K562 (cell line): ENCODE results near the gene KLHL18.

Experiments used
- BRF2 ChIP-seq: IDR thresholded peaks from 3 replicates; pipeline ENCODE4 v1.6.1; 2011; ENCODE audit warnings: borderline replicate concordance, mild to moderate bottlenecking; ENCODE audit not compliant: insufficient read length, insufficient read depth
- CBX2 ChIP-seq: fragments of 200-600 bp; sonication (generic); IDR thresholded peaks from one replicate; pipeline ENCODE4 v1.6.1; 2012; ENCODE audit warnings: mild to moderate bottlenecking, low read length, inconsistent platforms; ENCODE audit not compliant: insufficient read depth, poor library complexity, severe bottlenecking
- CCNT2 ChIP-seq: IDR thresholded peaks from 2 replicates; pipeline ENCODE4 v1.6.1; 2011; ENCODE audit warnings: borderline replicate concordance, low read depth, mild to moderate bottlenecking, moderate library complexity, mixed read lengths, low read length; ENCODE audit not compliant: insufficient read length; ENCODE audit errors: extremely low read depth
- CTCF ChIP-seq, 3 experiments: IDR thresholded peaks in 2 of 3; conservative IDR thresholded peaks in 1 of 3; 2 replicates each; pipeline ENCODE4 v1.5.1; 2011 to 2012; ENCODE audit warnings: low read length in 3 of 3, mild to moderate bottlenecking in 3 of 3, control low read depth in 2 of 3, improper control_type of control experiment in 1 of 3, inconsistent platforms in 1 of 3, low read depth in 1 of 3, mixed read lengths in 1 of 3, moderate library complexity in 1 of 3; ENCODE audit not compliant: insufficient read depth in 2 of 3
- FOS ChIP-seq: IDR thresholded peaks from 3 replicates; pipeline ENCODE4 v1.6.1; 2011; ENCODE audit not compliant: insufficient read length; ENCODE audit errors: extremely low read depth
- FOXJ2 ChIP-seq: fragments of 200-800 bp; sonication (Bioruptor generic); IDR thresholded peaks from 2 replicates; pipeline ENCODE4 v1.6.1; 2016; ENCODE audit warnings: missing genetic modification characterization, missing compliant biosample characterization
- IRF2 ChIP-seq: sonication (generic); formaldehyde crosslinking; IDR thresholded peaks from 2 replicates; pipeline ENCODE4 v1.8.1; 2022; ENCODE audit warnings: mild to moderate bottlenecking, missing genetic modification reagents
- MXI1 ChIP-seq: IDR thresholded peaks from 2 replicates; pipeline ENCODE4 v1.6.1; 2011; ENCODE audit warnings: low read depth, mild to moderate bottlenecking, improper control_type of control experiment, low read length
- NFIX ChIP-seq: fragments of 250-450 bp; sonication (Bioruptor Pico); IDR thresholded peaks from 2 replicates; pipeline ENCODE4 v1.4.0; 2020; ENCODE audit warnings: low read depth, mild to moderate bottlenecking, moderate library complexity
- PHF21A ChIP-seq: fragments of 450-650 bp; IDR thresholded peaks from 2 replicates; pipeline ENCODE4 v1.6.1; 2017; ENCODE audit warnings: low read depth, borderline replicate concordance
- ZC3H8 ChIP-seq: fragments of 450-650 bp; IDR thresholded peaks from 2 replicates; pipeline ENCODE4 v1.6.1; 2017
- ZNF239 ChIP-seq: fragments of 250-450 bp; sonication (Bioruptor Pico); IDR thresholded peaks from 2 replicates; pipeline ENCODE4 v1.4.0; 2020; ENCODE audit warnings: mild to moderate bottlenecking
- ZNF695 ChIP-seq: fragments of 450-650 bp; formaldehyde crosslinking; IDR thresholded peaks from 2 replicates; pipeline ENCODE4 v1.4.0; 2020; ENCODE audit warnings: mild to moderate bottlenecking, moderate library complexity

GRCh38 chr3:47323431-47324277, 40.9 kb downstream of the KLHL18 start:
- TF ChIP-seq FOXJ2 (tag) (no peak), ZC3H8 (no peak), ZNF239 (no peak), NFIX (no peak), IRF2 (CRISPR knock-in tag) (no peak), PHF21A (no peak), CTCF (IDR thresholded peaks at IDR 0.05 in 2 of 3, conservative IDR thresholded peaks at IDR 0.05 in 1 of 3; ENCODE audit: insufficient read depth in 2 of 3, low read depth in 1 of 3, low read length in 3 of 3) (no peak), BRF2 (no peak), ZNF695 (CRISPR knock-in tag) (no peak), FOS (no peak), MXI1 (no peak), CBX2 (no peak), CCNT2 (no peak)
